Left ventricle myocardium inferior (tissue), 1 donor: ENCODE results near the gene ARHGAP10. TPM values are rescaled to one million over a fixed set of nuclear protein-coding genes. Genes with fewer than 3 reads are reported as not detected.

ENCODE experiments used
- DNase-seq: peaks from one replicate; pipeline ENCODE4 v3.0.0-alpha.2; 2020
- H3K27ac ChIP-seq: fragments of 200-600 bp; replicated peaks from 2 replicates; pipeline ENCODE4 v1.8.0; 2021
- H3K27me3 ChIP-seq: fragments of 200-600 bp; 2 replicates; pipeline ENCODE4 v1.8.0; 2021; ENCODE audit warnings: low read depth
- H3K36me3 ChIP-seq: fragments of 200-600 bp; 2 replicates; pipeline ENCODE4 v1.8.0; 2021
- H3K4me1 ChIP-seq: fragments of 200-600 bp; 2 replicates; pipeline ENCODE4 v1.8.0; 2021
- H3K4me3 ChIP-seq: fragments of 200-600 bp; 2 replicates; pipeline ENCODE4 v1.8.0; 2021; ENCODE audit warnings: mild to moderate bottlenecking, moderate library complexity
- H3K9me3 ChIP-seq: fragments of 200-600 bp; replicated peaks from 2 replicates; pipeline ENCODE4 v1.8.0; 2021
- CTCF ChIP-seq: fragments of 200-600 bp; IDR thresholded peaks from 2 replicates; pipeline ENCODE4 v1.8.0; 2021; ENCODE audit warnings: antibody characterized with exemption, mild to moderate bottlenecking, borderline replicate concordance
- intact Hi-C: fragments of 100-400 bp; cut with micrococcal nuclease; formaldehyde crosslinking; loops from one replicate; pipeline ENCODE4 v1.11.0; 2022
- total RNA-seq: library from RNA; stranded (reverse); fragmentation: NEBNext Ultra II Directional; extraction: Animal tissue kit (Norgen Biotek cat#: 25700); gene quantifications from one replicate; pipeline ENCODE4 v1.2.1, GENCODE V29; 2021
- donor health status: DM: no; HTN: yes; CAD: no; lungs with severe emphysema.

Gene ARHGAP10
- total RNA-seq, 1 donor from 2014 or later: 59.7 TPM

DNA sequence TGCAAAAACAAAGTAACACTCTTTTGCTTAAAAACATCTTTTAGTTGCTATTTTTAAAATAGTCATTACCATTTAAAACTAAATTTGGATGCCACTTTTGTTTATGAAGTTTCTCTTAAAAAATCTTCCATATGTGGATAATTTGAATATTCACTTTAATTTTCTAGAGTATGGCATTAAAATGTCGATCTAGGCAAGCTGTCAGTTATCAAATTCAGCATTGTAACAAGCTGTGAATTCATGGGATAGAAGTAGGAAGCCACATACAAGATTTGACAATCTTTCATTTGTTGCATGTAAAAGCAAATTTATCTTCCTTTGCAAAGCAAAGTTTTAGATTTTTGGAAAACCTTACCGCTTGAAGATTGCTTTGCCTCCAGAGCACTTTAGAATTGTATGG lies 191.5 kb downstream of the ARHGAP10 start:
- Histone ChIP-seq H3K36me3 (peaks cover 5% of the 10 kb centered on the region), H3K4me3 (no peak overlapping the region), H3K27ac (no peak overlapping the region), H3K27me3 (no peaks in the 10 kb centered on the region), H3K9me3 (no peaks in the 10 kb centered on the region), H3K4me1 (peaks cover 18% of the 10 kb centered on the region)
- intact Hi-C loops: no loop called here
- DNase-seq: no peak
- no peak for TF ChIP-seq CTCF

GRCh38 chr4:147923854-147924253 lies 192.0 kb downstream of the ARHGAP10 start:
- Histone ChIP-seq H3K36me3 (peaks cover 5% of the 10 kb centered on the region), H3K4me1 (peaks cover 23% of the 10 kb centered on the region), H3K27ac (no peak overlapping the region), H3K27me3 (no peaks in the 10 kb centered on the region), H3K4me3 (no peak overlapping the region), H3K9me3 (no peaks in the 10 kb centered on the region)
- intact Hi-C loops: no loop called here
- no peak for TF ChIP-seq CTCF
- no peak for DNase-seq

DNA sequence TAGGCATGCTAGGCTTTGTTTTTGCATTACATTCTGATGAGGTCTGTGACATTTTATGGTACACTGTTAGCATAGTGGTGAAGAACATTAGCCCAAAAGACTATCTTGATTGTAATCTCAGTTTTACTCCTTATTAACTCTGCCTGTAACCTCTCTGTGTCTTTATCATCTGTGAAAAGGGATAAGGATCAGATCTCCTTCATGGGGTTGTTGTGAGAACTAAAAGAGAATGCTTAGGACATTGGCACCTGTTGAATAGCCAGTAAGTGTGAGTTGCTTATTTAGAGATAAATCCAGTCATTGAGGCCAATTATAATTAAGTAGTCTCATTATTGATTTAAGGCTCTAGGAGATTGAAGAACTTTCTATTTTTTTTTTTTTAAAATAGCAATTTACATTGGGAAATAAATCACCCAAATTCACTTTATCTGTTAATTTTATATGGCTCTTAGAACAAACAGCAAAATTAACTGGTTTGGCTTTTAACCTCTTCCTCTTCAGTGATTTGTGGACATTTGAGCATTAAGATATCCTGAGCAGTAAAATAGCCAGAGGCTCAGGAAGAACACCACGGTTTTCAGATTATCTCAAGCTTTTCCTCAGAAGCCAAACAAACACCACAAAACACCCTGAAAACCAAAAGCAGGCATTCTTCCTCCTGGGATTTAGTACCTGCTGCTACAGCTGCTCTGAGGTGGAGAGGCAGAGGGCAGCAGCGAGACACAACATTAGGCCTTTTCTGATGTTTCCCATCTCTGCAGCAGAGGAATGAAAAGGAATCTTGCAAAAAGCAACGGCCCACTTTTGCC lies 192.9 kb downstream of the ARHGAP10 start:
- H3K27me3 ChIP-seq: no peaks in the 10 kb centered on the region
- intact Hi-C loops: no loop called here
- TF ChIP-seq CTCF: peak; percentile 54
- peaks cover 5% of the 10 kb centered on the region for H3K36me3 ChIP-seq
- H3K27ac ChIP-seq: no peak overlapping the region
- no peak for DNase-seq
- no peaks in the 10 kb centered on the region for H3K9me3 ChIP-seq
- H3K4me1 ChIP-seq: peaks cover 31% of the 10 kb centered on the region
- no peak overlapping the region for H3K4me3 ChIP-seq

DNA sequence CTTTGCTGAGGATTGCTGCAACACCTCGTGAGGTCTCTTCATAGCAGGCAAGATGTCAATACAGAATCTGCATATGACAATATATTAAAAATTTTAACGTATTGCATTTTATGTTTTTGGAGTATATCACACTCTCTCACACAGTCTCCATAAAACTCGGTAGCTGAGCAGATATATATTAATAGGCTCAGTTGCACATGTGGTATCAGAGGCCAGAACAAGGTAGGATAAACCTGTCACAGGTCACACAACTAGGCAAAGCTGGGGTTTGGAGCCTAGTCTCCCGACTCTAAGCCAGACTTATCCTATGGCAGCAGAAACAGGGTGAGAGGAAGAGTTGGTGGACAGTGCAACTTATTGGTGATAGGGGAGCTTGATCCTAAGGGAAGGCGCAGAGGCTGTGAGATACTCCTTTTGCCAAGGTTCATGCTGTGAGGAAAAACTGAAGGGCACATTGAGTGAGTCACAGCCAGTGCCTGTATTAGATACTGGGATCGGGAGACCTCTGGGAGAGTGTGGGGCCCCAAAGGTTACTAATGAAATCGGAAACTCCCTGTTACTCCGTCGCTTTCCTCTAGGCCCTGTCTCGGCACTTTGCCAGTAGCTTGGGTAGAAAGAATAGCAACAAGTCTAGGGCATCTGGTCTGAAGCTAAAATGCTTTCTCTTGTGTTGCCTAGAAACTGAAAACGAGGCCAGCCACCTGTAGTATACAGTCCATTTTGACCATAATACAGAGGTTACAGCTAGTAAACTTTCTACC lies 195.7 kb downstream of the ARHGAP10 start:
- Histone ChIP-seq H3K4me1 (peaks cover 36% of the 10 kb centered on the region), H3K27ac (peak overlapping the region; percentile 70), H3K36me3 (peaks cover 7% of the 10 kb centered on the region), H3K4me3 (no peak overlapping the region), H3K9me3 (no peaks in the 10 kb centered on the region), H3K27me3 (no peaks in the 10 kb centered on the region)
- intact Hi-C loops: no loop called here
- peak; percentile 47 for DNase-seq
- no peak for TF ChIP-seq CTCF

DNA sequence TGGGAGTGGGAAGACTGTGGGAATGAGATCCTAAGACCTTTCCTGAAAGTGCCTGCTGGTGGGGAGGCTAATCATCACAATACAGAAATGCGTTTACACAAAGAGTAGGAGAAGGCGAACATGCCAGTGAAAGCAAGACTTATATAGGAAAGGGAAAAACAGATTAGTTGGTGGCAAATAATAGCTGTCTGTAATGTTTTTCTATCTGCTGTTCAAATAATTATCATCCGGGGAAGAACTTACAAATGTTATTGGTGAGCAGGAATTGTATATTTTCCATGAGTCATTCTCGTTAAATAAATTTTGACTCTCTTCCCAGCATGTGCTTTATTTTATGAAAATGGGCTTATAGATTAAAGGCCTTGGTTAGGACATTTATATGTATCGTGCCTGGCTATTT lies 196.5 kb downstream of the ARHGAP10 start:
- intact Hi-C loops: no loop called here
- Histone ChIP-seq H3K36me3 (peaks cover 7% of the 10 kb centered on the region), H3K27me3 (no peaks in the 10 kb centered on the region), H3K4me1 (peaks cover 41% of the 10 kb centered on the region), H3K27ac (peak overlapping the region; percentile 70), H3K4me3 (no peak overlapping the region), H3K9me3 (no peaks in the 10 kb centered on the region)
- DNase-seq: no peak
- no peak for TF ChIP-seq CTCF
